Measurements from ENCODE around the gene PMPCB.
A peak's percentile ranks its signal among the peaks of the same experiment; 100 is the strongest.

Gene PMPCB

GRCh38 chr7:103325744-103326143 is 28.5 kb downstream of the PMPCB start:
- no peak for TF ChIP-seq Cebpa-rat (IDR thresholded peaks at IDR 0.05)
- no peak overlapping the region for H3K27ac ChIP-seq
- no peak overlapping the region for H3K9ac ChIP-seq
- no peaks in the 10 kb centered on the region for H3K27me3 ChIP-seq
- H3K9me3 ChIP-seq (replicated peaks in 1 of 11), result no peaks in the 10 kb centered on the region
- H3K4me1 ChIP-seq, result no peaks in the 10 kb centered on the region
- H3K4me2 ChIP-seq, result no peak overlapping the region
- no peak overlapping the region for H3K4me3 ChIP-seq
- peaks cover 82 to 99% (median 94%) of the 10 kb centered on the region in 11 experiments for H3K36me3 ChIP-seq
- peaks cover 10 to 63% (median 44%) of the 10 kb centered on the region in 11 experiments; a peak in 20 of 22 replicates for H4K20me1 ChIP-seq

- H3K36me3 ChIP-seq, result peaks cover 95 to 100% (median 100%) of the 10 kb centered on the region in 11 experiments
- peaks cover 17 to 100% (median 94%) of the 10 kb centered on the region in 11 experiments; a peak in 21 of 22 replicates for H4K20me1 ChIP-seq
- 0 out of 22 replicates have a peak overlapping the region, but pooled peaks of 1 of the 11 experiments have one; percentile 8 for H3K27ac ChIP-seq
These were observed 39.5 kb downstream of the PMPCB start for GRCh38 chr7:103336761-103337160.

GRCh38 chr7:103338864-103339263 is 41.6 kb downstream of the PMPCB start:
- H3K9me3 ChIP-seq (replicated peaks in 1 of 11), result no peaks in the 10 kb centered on the region
- H3K9ac ChIP-seq, result no peak overlapping the region
- H3K4me1 ChIP-seq, result peaks cover 24 to 46% (median 31%) of the 10 kb centered on the region in 10 experiments
- H3K27me3 ChIP-seq, result no peaks in the 10 kb centered on the region
- H3K4me3 ChIP-seq, result no peak overlapping the region
- no peak for TF ChIP-seq Cebpa-rat (IDR thresholded peaks at IDR 0.05)
- H3K4me2 ChIP-seq, result no peak overlapping the region
- H3K27ac ChIP-seq, result no peak overlapping the region
- H3K36me3 ChIP-seq, result peaks cover 80 to 95% (median 92%) of the 10 kb centered on the region in 11 experiments
- H4K20me1 ChIP-seq, result peaks cover 17 to 100% (median 93%) of the 10 kb centered on the region in 11 experiments; a peak in 21 of 22 replicates

More at GRCh38 chr7:103336761-103337160, 39.5 kb downstream of the PMPCB start:
- H3K4me2 ChIP-seq, result peak overlapping the region in 3 of 11 experiments; percentile 20 to 32 (median 25); a peak in 4 of 22 replicates
- no peak overlapping the region for H3K9ac ChIP-seq
- H3K4me3 ChIP-seq, result no peak overlapping the region
- no peaks in the 10 kb centered on the region for H3K27me3 ChIP-seq
- H3K4me1 ChIP-seq, result peaks cover 11 to 27% (median 13%) of the 10 kb centered on the region in 10 experiments
- H3K9me3 ChIP-seq (replicated peaks in 1 of 11), result no peaks in the 10 kb centered on the region
- no peak for TF ChIP-seq Cebpa-rat (IDR thresholded peaks at IDR 0.05)

GRCh38 chr7:103341466-103341865 is 44.2 kb downstream of the PMPCB start:
- no peaks in the 10 kb centered on the region for H3K27me3 ChIP-seq
- H4K20me1 ChIP-seq, result peaks cover 13 to 77% (median 69%) of the 10 kb centered on the region in 11 experiments; a peak in 20 of 22 replicates
- no peaks in the 10 kb centered on the region for H3K9me3 ChIP-seq (replicated peaks in 1 of 11)
- H3K4me3 ChIP-seq, result no peak overlapping the region
- no peak overlapping the region for H3K27ac ChIP-seq
- H3K4me1 ChIP-seq, result peaks cover 34 to 54% (median 41%) of the 10 kb centered on the region in 10 experiments
- H3K36me3 ChIP-seq, result peaks cover 54 to 69% (median 66%) of the 10 kb centered on the region in 11 experiments
- no peak for TF ChIP-seq Cebpa-rat (IDR thresholded peaks at IDR 0.05)
- peak overlapping the region in 3 of 11 experiments; percentile 20 to 26 (median 20); a peak in 3 of 22 replicates for H3K9ac ChIP-seq
- H3K4me2 ChIP-seq, result peak overlapping the region in 10 of 11 experiments; percentile 34 to 96 (median 45); a peak in 18 of 22 replicates

- no peak for TF ChIP-seq Cebpa-rat (IDR thresholded peaks at IDR 0.05)
- peaks cover 3 to 64% (median 51%) of the 10 kb centered on the region in 11 experiments; a peak in 20 of 22 replicates for H4K20me1 ChIP-seq
- peak overlapping the region; percentile 73 to 98 (median 91) for H3K4me2 ChIP-seq
- H3K4me3 ChIP-seq, result peak overlapping the region; percentile 74 to 99 (median 88)
- H3K4me1 ChIP-seq, result peaks cover 42 to 55% (median 50%) of the 10 kb centered on the region in 10 experiments
- H3K9me3 ChIP-seq (replicated peaks in 1 of 11), result no peaks in the 10 kb centered on the region
- H3K27me3 ChIP-seq, result no peaks in the 10 kb centered on the region
- peaks cover 36 to 51% (median 47%) of the 10 kb centered on the region in 11 experiments for H3K36me3 ChIP-seq
- peak overlapping the region; percentile 73 to 97 (median 92); a peak in 21 of 22 replicates for H3K27ac ChIP-seq
- H3K9ac ChIP-seq, result peak overlapping the region; percentile 85 to 98 (median 94)
These were observed 46.1 kb downstream of the PMPCB start for GRCh38 chr7:103343332-103343731.

GRCh38 chr7:103343758-103344452 is 46.7 kb downstream of the PMPCB start:
- Histone ChIP-seq H3K27me3 (no peaks in the 10 kb centered on the region), H4K20me1 (peaks cover 5 to 64% (median 51%) of the 10 kb centered on the region in 11 experiments; a peak in 21 of 22 replicates), H3K36me3 (peaks cover 30 to 45% (median 41%) of the 10 kb centered on the region in 11 experiments), H3K9me3 (replicated peaks in 1 of 11) (no peaks in the 10 kb centered on the region), H3K4me3 (peak overlapping the region; percentile 74 to 99 (median 88)), H3K4me2 (peak overlapping the region; percentile 73 to 98 (median 91)), H3K9ac (peak overlapping the region; percentile 85 to 98 (median 94)), H3K4me1 (peaks cover 48 to 60% (median 56%) of the 10 kb centered on the region in 10 experiments), H3K27ac (peak overlapping the region; percentile 73 to 97 (median 92))
- TF ChIP-seq Cebpa-rat (IDR thresholded peaks at IDR 0.05), result no peak

GRCh38 chr7:103344453-103345149 is 47.4 kb downstream of the PMPCB start, which contains the start of gene DNAJC2:
DNAJC2 (minus strand) TSS chr7:103344767; CDS start chr7:103344622, 145 bp downstream.
- Histone ChIP-seq H3K9ac (peak within 1 kb of the TSS; percentile 85 to 98 (median 94)), H4K20me1 (peaks cover 5 to 64% (median 51%) of the 10 kb centered on the region in 11 experiments; a peak in 21 of 22 replicates), H3K36me3 (peaks cover 23 to 41% (median 36%) of the 10 kb centered on the region in 11 experiments), H3K4me1 (peaks cover 55 to 67% (median 63%) of the 10 kb centered on the region in 10 experiments), H3K27me3 (no peaks in the 10 kb centered on the region), H3K27ac (peak within 1 kb of the TSS; percentile 73 to 97 (median 92)), H3K4me3 (peak within 1 kb of the TSS; percentile 74 to 99 (median 88)), H3K4me2 (peak within 1 kb of the TSS; percentile 73 to 98 (median 91)), H3K9me3 (replicated peaks in 1 of 11) (no peaks in the 10 kb centered on the region)
- no peak for TF ChIP-seq Cebpa-rat (IDR thresholded peaks at IDR 0.05)

GRCh38 chr7:103346396-103346795 is 49.2 kb downstream of the PMPCB start:
- H4K20me1 ChIP-seq, result peaks cover 20 to 64% (median 51%) of the 10 kb centered on the region in 11 experiments; a peak in 20 of 22 replicates
- H3K27ac ChIP-seq, result no peak overlapping the region; a peak in 1 of 22 replicates
- H3K4me2 ChIP-seq, result peak overlapping the region in 10 of 11 experiments; percentile 90 to 98 (median 94); a peak in 17 of 22 replicates
- H3K9ac ChIP-seq, result no peak overlapping the region
- no peaks in the 10 kb centered on the region for H3K9me3 ChIP-seq (replicated peaks in 1 of 11)
- TF ChIP-seq Cebpa-rat (IDR thresholded peaks at IDR 0.05), result no peak
- no peak overlapping the region for H3K4me3 ChIP-seq
- H3K27me3 ChIP-seq, result no peaks in the 10 kb centered on the region
- peaks cover 11 to 41% (median 30%) of the 10 kb centered on the region in 11 experiments for H3K36me3 ChIP-seq
- H3K4me1 ChIP-seq, result peaks cover 58 to 74% (median 67%) of the 10 kb centered on the region in 10 experiments
